ENCODE measurements around the gene ZDHHC21. TPM values are rescaled to one million over a fixed set of nuclear protein-coding genes. Genes with fewer than 3 reads are reported as not detected.

Gene ZDHHC21
- total RNA-seq, 1 experiment from 2014 or later, result 6.8 TPM

- intact Hi-C loops (cut with micrococcal nuclease; ENCODE audit: unreplicated experiment), result loop anchor here (2.0 to 10.0 kb wide), 2 partner anchors 111 to 189 kb away; no protein-coding TSS in a partner anchor
Observed at GRCh38 chr9:14653511-14653910, 39.7 kb downstream of the ZDHHC21 start.

GRCh38 chr9:14652729-14653377 lies 40.4 kb downstream of the ZDHHC21 start:
- H3K4me3 Mint-ChIP-seq (ENCODE audit: unreplicated experiment), result no peak overlapping the region
- intact Hi-C loops (cut with micrococcal nuclease; ENCODE audit: unreplicated experiment), result loop anchor here (1.0 to 10.0 kb wide), 3 partner anchors 37 to 188 kb away; no protein-coding TSS in a partner anchor

More at GRCh38 chr9:14653511-14653910, 39.7 kb downstream of the ZDHHC21 start:
- Mint-ChIP-seq H3K4me3 (ENCODE audit: unreplicated experiment) (no peak overlapping the region), H3K27ac (ENCODE audit: unreplicated experiment) (no peak overlapping the region), H3K27me3 (ENCODE audit: insufficient read depth, unreplicated experiment) (no peaks in the 10 kb centered on the region), H3K9me3 (ENCODE audit: unreplicated experiment) (peaks cover 11% of the 10 kb centered on the region), H3K4me1 (ENCODE audit: low read depth, unreplicated experiment) (no peaks in the 10 kb centered on the region), H3K36me3 (ENCODE audit: insufficient read depth, unreplicated experiment) (no peaks in the 10 kb centered on the region)
- no TSS peak for BruUV-seq (replicated peaks)
- no peak for TF ChIP-seq CTCF (IDR thresholded peaks at IDR 0.05; ENCODE audit: insufficient read depth in 1 of 2, low read depth in 1 of 2, low read length in 1 of 2, severe bottlenecking in 1 of 2, unreplicated experiment in 1 of 2)
- Histone ChIP-seq H3K36me3 (ENCODE audit: control insufficient read depth, insufficient read depth, low read length) (no peaks in the 10 kb centered on the region), H3K4me3 (ENCODE audit: low read depth, low read length) (no peak overlapping the region), H3K4me1 (no peaks in the 10 kb centered on the region), H3K9me3 (peaks cover 9% of the 10 kb centered on the region; the same call in 1 of the 2 replicates), H3K27me3 (replicated peaks; ENCODE audit: control insufficient read depth, insufficient read depth, low read length) (no peaks in the 10 kb centered on the region)
- POLR2A ChIA-PET, result no interaction called here
- CTCF ChIA-PET, result no interaction called here
- DNase-seq, result no peak

GRCh38 chr9:14650596-14650995 lies 42.6 kb downstream of the ZDHHC21 start:
- H3K36me3 Mint-ChIP-seq (ENCODE audit: insufficient read depth, unreplicated experiment), result no peaks in the 10 kb centered on the region
- Histone ChIP-seq H3K27me3 (replicated peaks; ENCODE audit: control insufficient read depth, insufficient read depth, low read length) (no peaks in the 10 kb centered on the region), H3K4me3 (ENCODE audit: low read depth, low read length) (no peak overlapping the region), H3K36me3 (ENCODE audit: control insufficient read depth, insufficient read depth, low read length) (no peaks in the 10 kb centered on the region), H3K9me3 (peaks cover 9% of the 10 kb centered on the region; the same call in 1 of the 2 replicates), H3K4me1 (no peaks in the 10 kb centered on the region)
- DNase-seq, result no peak
- H3K27ac Mint-ChIP-seq (ENCODE audit: unreplicated experiment), result no peak overlapping the region
- TF ChIP-seq CTCF (IDR thresholded peaks at IDR 0.05; ENCODE audit: insufficient read depth in 1 of 2, low read depth in 1 of 2, low read length in 1 of 2, severe bottlenecking in 1 of 2, unreplicated experiment in 1 of 2), result no peak
- H3K4me3 Mint-ChIP-seq (ENCODE audit: unreplicated experiment), result no peak overlapping the region
- no peaks in the 10 kb centered on the region for H3K4me1 Mint-ChIP-seq (ENCODE audit: low read depth, unreplicated experiment)
- H3K27me3 Mint-ChIP-seq (ENCODE audit: insufficient read depth, unreplicated experiment), result no peaks in the 10 kb centered on the region
- peaks cover 11% of the 10 kb centered on the region for H3K9me3 Mint-ChIP-seq (ENCODE audit: unreplicated experiment)
- POLR2A ChIA-PET, result no interaction called here
- intact Hi-C loops (cut with micrococcal nuclease; ENCODE audit: unreplicated experiment), result loop anchor here (10.0 kb wide), 1 partner anchor 114 kb away; no protein-coding TSS in a partner anchor
- CTCF ChIA-PET, result no interaction called here
- BruUV-seq (replicated peaks), result no TSS peak

More at GRCh38 chr9:14652729-14653377, 40.4 kb downstream of the ZDHHC21 start:
- no peak overlapping the region for H3K4me3 ChIP-seq (ENCODE audit: low read depth, low read length)
- H3K9me3 ChIP-seq, result peaks cover 9% of the 10 kb centered on the region; the same call in 1 of the 2 replicates
- DNase-seq, result peak in 1 of 2 experiments; percentile 31
- ChIA-PET CTCF (interaction anchor here (0.7 to 1.2 kb wide), 3 partner anchors 116 to 210 kb away, joined by 3 to 9 read pairs (median 6); no protein-coding TSS in a partner anchor), POLR2A (no interaction called here)
- H3K36me3 ChIP-seq (ENCODE audit: control insufficient read depth, insufficient read depth, low read length), result no peaks in the 10 kb centered on the region
- H3K9me3 Mint-ChIP-seq (ENCODE audit: unreplicated experiment), result peaks cover 11% of the 10 kb centered on the region
- no peaks in the 10 kb centered on the region for H3K27me3 Mint-ChIP-seq (ENCODE audit: insufficient read depth, unreplicated experiment)
- H3K36me3 Mint-ChIP-seq (ENCODE audit: insufficient read depth, unreplicated experiment), result no peaks in the 10 kb centered on the region
- no peak overlapping the region for H3K27ac Mint-ChIP-seq (ENCODE audit: unreplicated experiment)
- H3K27me3 ChIP-seq (replicated peaks; ENCODE audit: control insufficient read depth, insufficient read depth, low read length), result no peaks in the 10 kb centered on the region
- peak; percentile 39 to 60 for TF ChIP-seq CTCF (IDR thresholded peaks at IDR 0.05; ENCODE audit: insufficient read depth in 1 of 2, low read depth in 1 of 2, low read length in 1 of 2, severe bottlenecking in 1 of 2, unreplicated experiment in 1 of 2)
- no peaks in the 10 kb centered on the region for H3K4me1 ChIP-seq
- no TSS peak for BruUV-seq (replicated peaks)
- H3K4me1 Mint-ChIP-seq (ENCODE audit: low read depth, unreplicated experiment), result no peaks in the 10 kb centered on the region
